Caki2 (cell line): ENCODE measurements around the gene PVALEF. TPM values are rescaled to one million over a fixed set of nuclear protein-coding genes. Genes with fewer than 3 reads are reported as not detected.

Experiments
- DNase-seq: peaks from one replicate; pipeline ENCODE4 v3.0.0-alpha.2; 2015; ENCODE audit warnings: low read depth
- in situ Hi-C: cut with HindIII; loops from 2 replicates; pipeline ENCODE4 v1.10.0; 2016; ENCODE audit warnings: low sequenced_read_pairs, low pct_unique_long_range_greater_than_20kb, mixed read lengths
- total RNA-seq: library from RNA; depleted of rRNA; stranded (reverse); fragments of >200 nt; shearing (Covaris generic); gene quantifications from 2 replicates; pipeline ENCODE4 v1.2.3, GENCODE V29; 2014; ENCODE audit warnings: low replicate concordance

The PVALEF gene
- total RNA-seq, 1 experiment from 2014 or later, result not detected

GRCh38 chr17:81200695-81201580 lies 35.6 kb downstream of the PVALEF start:
- peak; percentile 41 for DNase-seq
- in situ Hi-C loops, result no loop called here

- in situ Hi-C loops, result no loop called here
- no peak for DNase-seq
Observed at GRCh38 chr17:81202318-81202717, 37.0 kb downstream of the PVALEF start.

GRCh38 chr17:81203136-81203535 lies 37.8 kb downstream of the PVALEF start:
- DNase-seq, result no peak
- in situ Hi-C loops, result no loop called here

- DNase-seq, result no peak
- in situ Hi-C loops, result no loop called here
Observed at GRCh38 chr17:81204578-81204977, 39.3 kb downstream of the PVALEF start.

- DNase-seq, result no peak
- in situ Hi-C loops, result no loop called here
Observed at GRCh38 chr17:81206166-81206565, 40.9 kb downstream of the PVALEF start.

GRCh38 chr17:81206657-81207056 lies 41.4 kb downstream of the PVALEF start:
- DNase-seq, result no peak
- in situ Hi-C loops, result no loop called here

- in situ Hi-C loops, result no loop called here
- no peak for DNase-seq
Observed at GRCh38 chr17:81207610-81208581, 42.6 kb downstream of the PVALEF start.

GRCh38 chr17:81208651-81209050 lies 43.3 kb downstream of the PVALEF start:
- in situ Hi-C loops, result no loop called here
- no peak for DNase-seq

GRCh38 chr17:81209141-81209540 lies 43.8 kb downstream of the PVALEF start:
- no peak for DNase-seq
- in situ Hi-C loops, result no loop called here

- in situ Hi-C loops, result no loop called here
- DNase-seq, result no peak
Observed at GRCh38 chr17:81210466-81210865, 45.2 kb downstream of the PVALEF start.

- in situ Hi-C loops, result no loop called here
- no peak for DNase-seq
Observed at GRCh38 chr17:81210868-81211267, 45.6 kb downstream of the PVALEF start.

GRCh38 chr17:81212365-81212764 lies 47.1 kb downstream of the PVALEF start:
- in situ Hi-C loops, result no loop called here
- no peak for DNase-seq

GRCh38 chr17:81213978-81214377 lies 48.7 kb downstream of the PVALEF start:
- in situ Hi-C loops, result no loop called here
- DNase-seq, result no peak

- no peak for DNase-seq
- in situ Hi-C loops, result no loop called here
Observed at GRCh38 chr17:81217491-81217890, 52.2 kb downstream of the PVALEF start.

GRCh38 chr17:81218459-81218858 lies 53.2 kb downstream of the PVALEF start:
- in situ Hi-C loops, result no loop called here
- DNase-seq, result no peak

- in situ Hi-C loops, result no loop called here
- no peak for DNase-seq
Observed at GRCh38 chr17:81218991-81219390, 53.7 kb downstream of the PVALEF start.

- no peak for DNase-seq
- in situ Hi-C loops, result no loop called here
Observed at GRCh38 chr17:81219476-81220180, 54.3 kb downstream of the PVALEF start.

GRCh38 chr17:81221371-81221841 lies 56.1 kb downstream of the PVALEF start:
- in situ Hi-C loops, result no loop called here
- no peak for DNase-seq
